WI38 (cell line): Measurements from ENCODE around the gene KIF2C.

ENCODE experiments used
- H3K4me3 ChIP-seq: 2 replicates; pipeline ENCODE4 v1.5.1; 2011; ENCODE audit warnings: low read depth, mild to moderate bottlenecking, control low read depth, low read length
- CTCF ChIP-seq: IDR thresholded peaks from 2 replicates; pipeline ENCODE4 v1.5.1; 2012; ENCODE audit warnings: low read depth, mild to moderate bottlenecking, control low read depth, low read length

Gene KIF2C

GRCh38 chr1:44805311-44806024 is 65.8 kb downstream of the KIF2C start:
- TF ChIP-seq CTCF: no peak
- no peak overlapping the region for H3K4me3 ChIP-seq

- TF ChIP-seq CTCF: no peak
Observed at GRCh38 chr1:44806025-44806703, 66.5 kb downstream of the KIF2C start.

GRCh38 chr1:44806704-44807363 is 67.2 kb downstream of the KIF2C start, which contains the start of gene DYNLT4:
Gene DYNLT4, minus strand, starts transcription at chr1:44807351. Its CDS starts 683 bp downstream, at chr1:44806668.
- H3K4me3 ChIP-seq: peak within 1 kb of the TSS; percentile 43
- no peak for TF ChIP-seq CTCF

More at GRCh38 chr1:44806025-44806703, 66.5 kb downstream of the KIF2C start:
- no peak overlapping the region for H3K4me3 ChIP-seq

DNA sequence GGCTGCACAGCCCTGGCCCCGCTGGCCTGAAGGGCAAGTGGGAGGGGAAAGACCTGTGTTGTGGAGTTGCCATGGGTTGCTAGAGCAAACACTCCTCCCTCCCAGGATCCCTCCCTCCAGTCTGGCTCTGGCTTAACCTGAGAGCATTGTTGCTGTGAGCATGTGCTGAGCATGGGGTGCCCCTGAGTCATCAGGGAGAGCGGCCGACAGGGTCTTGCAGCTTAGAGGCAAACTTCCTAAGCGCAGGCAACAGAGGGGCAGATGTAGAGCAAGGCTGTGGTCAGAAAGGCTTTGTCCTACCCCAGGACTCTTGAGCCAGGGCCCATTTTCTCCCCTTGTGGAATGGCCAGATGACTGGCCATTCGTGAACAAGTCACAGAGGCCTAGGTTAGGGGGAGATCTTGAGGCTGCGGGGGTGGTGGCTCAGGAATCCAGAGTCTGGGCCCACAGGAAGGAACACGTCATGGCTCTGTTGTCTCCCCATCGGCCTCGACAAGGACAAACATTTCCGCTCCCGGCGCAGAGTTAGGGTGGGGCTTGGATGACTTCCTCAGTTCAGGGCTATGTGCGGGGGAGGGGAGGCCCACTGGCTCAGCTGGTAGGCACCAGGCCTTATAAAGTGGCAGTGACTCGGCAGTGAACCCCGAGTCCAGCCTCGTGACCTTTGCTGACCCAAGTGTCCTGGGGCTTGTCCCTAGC is 67.9 kb downstream of the KIF2C start:
- peak overlapping the region; percentile 43 for H3K4me3 ChIP-seq
- no peak for TF ChIP-seq CTCF

DNA sequence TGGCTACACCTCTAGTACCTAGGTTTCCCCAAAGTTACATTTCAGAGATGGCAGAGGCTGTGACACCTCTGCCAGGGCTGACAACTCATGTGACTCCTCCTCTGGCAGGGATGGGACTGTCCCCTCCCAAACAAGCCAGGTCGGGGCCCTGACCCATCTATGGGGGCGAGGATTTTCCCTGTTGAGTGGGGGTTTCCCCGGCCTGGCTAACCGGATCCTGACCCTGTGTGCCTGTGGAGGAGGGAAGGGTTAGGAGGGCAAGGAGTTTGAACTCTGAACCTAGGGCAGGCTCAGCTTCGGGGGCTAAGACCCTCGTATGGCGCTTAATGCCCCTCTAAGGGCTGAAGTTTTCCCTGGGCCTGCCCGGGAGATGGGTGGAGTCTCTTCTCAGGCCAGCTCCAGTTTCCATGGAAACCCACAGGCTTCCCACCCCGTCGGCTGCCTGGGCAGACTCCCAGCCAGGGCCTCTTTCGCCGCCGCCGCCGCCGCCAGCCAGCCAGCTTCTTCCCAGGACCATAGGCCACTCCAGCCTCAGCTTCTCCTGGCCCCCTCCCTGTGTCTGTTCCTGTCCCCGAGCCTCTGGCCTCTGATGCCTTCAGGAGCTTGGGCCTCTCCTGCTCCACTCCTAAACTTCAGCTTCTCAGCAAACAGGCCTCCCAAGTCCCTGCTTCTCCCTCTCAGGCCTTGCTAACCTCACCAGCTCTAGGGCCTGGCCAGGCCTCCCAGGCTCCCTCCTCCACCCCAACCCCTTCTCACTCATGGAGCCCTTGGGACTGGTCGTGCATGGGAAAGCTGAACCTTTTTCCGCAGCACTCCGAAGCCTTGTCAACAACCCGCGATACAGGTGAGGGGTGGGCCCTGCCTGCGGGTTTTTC is 68.7 kb downstream of the KIF2C start, which contains the start of gene BTBD19:
Gene BTBD19, plus strand, starts transcription at position 461 of the 875 bp plus-strand sequence. Its CDS starts 298 bp downstream, at position 759.
- TF ChIP-seq CTCF: no peak
- peak within 1 kb of the TSS; percentile 60 for H3K4me3 ChIP-seq
